HG03108 (cell line): ENCODE results near the gene ARHGAP23.
"Not testable (repeated sequence)": the region's sequence is repeated elsewhere in the genome, so short reads cannot be mapped to it uniquely, and the experiment has no call there.

ENCODE experiments used
- ATAC-seq: cut with Tn5 transposase; IDR thresholded peaks from one replicate; pipeline ENCODE4 v1.9.1; 2021; ENCODE audit warnings: moderate library complexity; ENCODE audit not compliant: unreplicated experiment

The ARHGAP23 gene

DNA sequence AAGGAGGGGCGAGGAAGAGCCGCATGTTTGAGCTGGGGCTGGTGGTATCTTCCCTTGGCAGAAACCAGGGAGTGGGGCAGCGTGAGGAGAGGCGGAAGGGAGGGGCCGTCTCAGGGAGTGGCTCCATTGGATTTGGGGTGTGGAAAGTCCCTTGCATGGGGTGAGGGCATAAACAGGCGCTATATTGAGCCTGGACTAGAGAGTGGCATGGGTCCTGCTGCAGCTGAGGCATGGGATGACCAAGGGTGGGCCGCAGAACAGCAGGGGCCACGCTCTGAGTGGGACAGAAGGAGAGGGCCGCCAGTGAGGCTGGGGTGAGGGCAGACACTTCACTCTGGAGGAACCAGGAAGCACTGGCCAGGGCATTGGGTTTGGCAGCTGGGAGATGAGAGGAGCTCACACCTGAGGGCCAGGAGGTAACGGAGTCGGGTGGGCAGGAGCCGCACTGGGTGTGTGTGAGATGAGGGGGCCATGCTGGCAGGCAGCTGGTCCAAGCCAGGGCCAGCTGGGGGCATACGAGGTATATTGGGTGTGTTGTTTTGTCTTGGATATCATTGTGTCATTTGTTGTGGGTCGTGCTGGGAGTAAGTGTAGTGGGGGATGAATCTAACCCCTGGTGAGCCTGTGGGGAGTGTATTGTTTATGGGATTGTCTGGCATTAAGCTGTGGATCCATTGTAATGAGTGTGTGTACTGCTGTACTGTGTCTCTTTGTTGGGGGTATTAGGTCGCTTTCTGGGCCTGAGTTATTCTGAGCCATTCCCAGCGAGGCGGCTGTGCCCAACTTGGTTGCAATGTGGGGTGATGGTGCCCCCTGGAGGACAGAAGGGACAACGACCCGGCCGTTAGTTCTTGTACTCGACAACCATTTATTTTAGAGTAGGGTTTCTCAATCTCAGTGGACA is 56.2 kb downstream of the ARHGAP23 start:
- not testable (repeated sequence) for ATAC-seq

- no peak for ATAC-seq
Measured at GRCh38 chr17:38485146-38485468, 56.8 kb downstream of the ARHGAP23 start.

- peak; percentile 67 for ATAC-seq
Measured at GRCh38 chr17:38485681-38486298, 57.5 kb downstream of the ARHGAP23 start.

- not testable (repeated sequence) for ATAC-seq
Measured at GRCh38 chr17:38489774-38490173, 61.5 kb downstream of the ARHGAP23 start.

- ATAC-seq = not testable (repeated sequence)
Measured at GRCh38 chr17:38491346-38492066, 63.2 kb downstream of the ARHGAP23 start.

DNA sequence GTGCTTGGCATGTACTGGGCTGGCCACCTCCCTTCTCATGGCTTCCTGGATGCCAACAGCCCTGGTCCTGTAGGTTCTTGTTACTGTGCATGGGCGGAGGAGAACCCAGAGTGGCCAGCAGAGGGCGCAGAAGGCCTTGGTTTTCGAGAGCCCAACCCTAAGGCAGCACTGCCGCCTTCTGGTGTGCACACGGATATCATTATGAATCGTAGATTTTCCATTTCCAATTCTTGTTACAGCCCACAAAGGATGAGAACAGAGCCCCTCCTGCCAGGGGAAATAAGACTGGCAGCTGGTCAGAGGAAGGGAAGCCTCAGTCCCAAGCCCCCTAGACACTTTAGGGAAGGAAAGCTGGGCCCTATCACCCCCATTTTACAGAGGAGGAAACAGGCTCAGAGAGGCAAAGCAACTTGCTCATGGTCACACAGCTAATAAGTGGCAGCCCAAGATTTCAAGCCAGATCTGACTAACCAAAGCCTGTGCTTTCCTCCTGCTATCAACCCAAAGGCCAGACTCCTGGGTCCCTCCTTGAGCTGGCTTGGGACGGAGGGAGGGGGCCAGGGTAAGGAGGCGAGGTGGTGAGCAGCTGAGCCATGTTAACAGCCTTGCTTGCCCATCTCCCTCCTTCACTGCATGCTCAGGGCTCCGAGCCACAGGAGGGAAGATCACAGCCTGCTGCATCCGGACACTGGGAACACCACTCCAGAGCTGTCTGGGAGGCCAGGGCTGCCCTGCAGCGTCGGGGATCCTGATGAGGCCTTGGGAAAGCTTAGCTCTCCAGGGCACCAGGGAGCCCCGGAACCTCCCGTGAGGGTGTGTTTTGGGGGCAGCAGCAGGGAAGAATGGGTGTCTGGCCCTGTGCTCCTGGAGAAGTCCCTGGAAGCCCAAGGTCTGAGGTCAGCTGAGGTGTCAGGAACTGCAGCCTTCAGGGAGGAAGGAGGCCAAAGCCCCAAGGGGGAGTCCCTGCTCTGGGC is 64.1 kb downstream of the ARHGAP23 start:
- ATAC-seq = not testable (repeated sequence)

GRCh38 chr17:38494152-38494551 is 65.9 kb downstream of the ARHGAP23 start:
- not testable (repeated sequence) for ATAC-seq

DNA sequence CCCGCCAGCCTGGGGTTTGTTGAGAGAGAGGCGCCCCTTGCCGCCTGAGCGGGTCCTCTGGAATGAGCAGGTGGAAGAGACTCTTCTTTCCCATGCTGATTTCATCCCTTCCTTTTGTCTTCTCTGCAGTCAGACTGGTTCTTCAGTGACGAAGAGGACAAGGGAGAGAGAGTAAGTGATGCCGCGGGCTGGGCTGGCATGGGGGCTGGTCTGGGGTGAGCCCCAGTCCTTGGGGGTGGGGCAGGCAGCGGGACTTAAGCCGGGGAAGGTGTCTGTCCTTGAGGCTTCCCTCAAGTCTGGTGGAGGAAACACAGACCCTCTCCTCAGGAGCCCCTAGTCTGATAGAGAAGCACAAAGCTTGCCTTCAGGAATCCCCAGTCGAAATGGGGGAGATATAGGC is 69.4 kb downstream of the ARHGAP23 start:
- ATAC-seq = not testable (repeated sequence)

DNA sequence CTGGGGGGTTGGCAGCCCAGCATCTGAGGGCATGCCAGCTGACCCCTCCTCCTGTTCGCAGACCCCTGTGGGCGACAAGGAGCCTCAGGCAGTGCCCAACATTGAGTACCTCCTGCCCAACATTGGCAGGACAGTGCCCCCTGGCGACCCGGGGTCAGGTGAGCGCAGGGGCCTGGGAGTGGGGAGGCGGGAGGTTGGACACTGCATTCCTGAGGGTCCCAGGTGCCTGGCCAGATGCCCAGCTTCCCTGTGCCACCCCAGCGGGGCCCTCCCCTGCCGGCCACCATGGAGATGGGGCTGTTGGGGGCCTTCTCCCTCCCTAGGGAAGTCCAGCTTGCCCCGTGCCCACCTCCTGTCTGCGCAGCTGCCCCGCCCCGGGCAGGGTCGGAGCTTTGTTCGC is 70.1 kb downstream of the ARHGAP23 start:
- ATAC-seq = no peak

GRCh38 chr17:38499230-38499629 is 71.0 kb downstream of the ARHGAP23 start:
- ATAC-seq = not testable (repeated sequence)

DNA sequence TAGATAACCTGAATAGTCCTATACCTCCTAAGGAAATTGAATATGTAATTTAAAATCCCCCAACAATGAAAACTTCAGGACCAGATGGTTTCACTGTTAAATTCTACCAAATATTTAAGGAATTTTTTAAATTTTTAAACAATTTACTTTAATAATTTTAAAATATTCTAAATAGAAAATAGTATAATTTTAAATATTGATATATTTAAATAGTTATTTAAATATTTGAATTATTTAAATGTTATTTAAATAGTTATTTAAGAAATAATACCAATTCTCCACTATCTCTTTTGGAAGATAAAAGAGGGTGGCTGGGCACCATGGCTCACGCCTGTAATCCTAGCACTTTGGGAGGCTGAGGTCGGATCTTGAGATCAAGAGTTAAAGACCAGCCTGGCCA is 73.5 kb downstream of the ARHGAP23 start:
- not testable (repeated sequence) for ATAC-seq

- ATAC-seq = not testable (repeated sequence)
Measured at GRCh38 chr17:38503286-38503913, 75.1 kb downstream of the ARHGAP23 start.

- ATAC-seq = no peak
Measured at GRCh38 chr17:38504216-38504615, 76.0 kb downstream of the ARHGAP23 start.

- no peak for ATAC-seq
Measured at GRCh38 chr17:38507436-38507835, 79.2 kb downstream of the ARHGAP23 start.

GRCh38 chr17:38507921-38508569 is 79.8 kb downstream of the ARHGAP23 start:
- ATAC-seq = no peak

DNA sequence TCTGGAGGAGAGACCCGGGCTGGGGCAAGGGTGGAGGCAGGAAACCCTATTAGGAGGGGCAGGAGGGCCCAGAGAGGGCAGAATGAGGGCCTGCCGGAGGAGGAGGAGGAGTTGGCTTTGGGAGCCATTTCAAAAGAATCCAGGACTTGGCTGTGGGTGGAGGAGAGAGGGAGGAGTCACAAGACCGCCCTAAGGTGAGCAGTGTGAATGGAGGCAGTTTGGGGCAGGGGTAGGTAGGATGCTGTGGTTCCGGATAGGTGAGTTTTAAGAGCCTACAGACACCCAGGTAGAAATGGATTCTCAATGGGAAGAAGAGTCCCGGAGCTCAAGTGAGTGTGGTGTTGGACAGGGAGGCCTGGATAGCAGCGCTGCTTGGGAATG is 80.3 kb downstream of the ARHGAP23 start:
- no peak for ATAC-seq

DNA sequence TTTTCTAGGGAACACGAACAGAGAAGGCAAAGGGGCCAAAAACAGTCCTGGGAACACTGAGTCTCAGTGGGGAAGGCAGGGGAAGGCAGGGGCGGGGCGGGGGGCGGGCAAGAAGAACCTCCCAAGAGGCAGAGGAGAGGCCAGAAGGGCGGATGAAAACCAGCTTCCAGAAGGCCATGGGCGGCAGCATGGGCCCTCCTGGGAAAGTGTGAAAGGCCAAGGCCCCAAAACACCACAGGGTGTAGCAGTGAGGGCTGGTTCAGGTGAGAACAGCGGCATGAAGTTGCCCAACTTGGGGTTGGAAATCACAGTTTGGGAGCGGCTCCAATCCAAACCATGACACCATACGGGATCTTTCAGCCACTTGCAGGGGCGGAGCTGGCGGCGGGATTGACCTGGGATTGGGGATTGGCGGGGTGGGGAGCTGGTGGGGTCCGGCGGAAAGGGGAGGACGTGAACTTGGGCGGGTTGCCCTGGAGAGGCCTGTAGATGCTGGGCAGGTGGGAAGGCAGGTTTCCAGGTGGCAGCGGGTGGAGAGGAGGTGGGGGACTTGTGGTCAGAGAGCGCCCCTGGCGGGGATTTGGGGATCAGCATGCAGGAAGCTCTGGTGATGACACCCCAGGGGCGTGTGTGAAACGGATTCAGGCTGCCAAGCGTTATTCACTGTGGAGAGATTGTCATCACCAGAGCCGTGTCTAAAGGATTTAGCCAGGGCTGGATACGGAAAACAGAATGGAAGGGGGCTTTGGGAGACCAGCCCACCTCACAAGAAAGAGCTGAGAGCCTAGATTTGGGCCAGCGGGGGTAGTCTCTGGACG is 80.9 kb downstream of the ARHGAP23 start:
- ATAC-seq = no peak

- ATAC-seq = no peak
Measured at GRCh38 chr17:38509772-38510420, 81.6 kb downstream of the ARHGAP23 start.
